Endothelial cell (in vitro differentiated cells): ENCODE results near the gene GGA2. TPM values are rescaled to one million over a fixed set of nuclear protein-coding genes. Genes with fewer than 3 reads are reported as not detected.

ENCODE experiments used
- DNase-seq: peaks from one replicate; pipeline ENCODE4 v3.0.0; 2021; ENCODE audit warnings: low spot score
- H3K27ac Mint-ChIP-seq: one replicate; pipeline ENCODE4 v1.8.0; 2021; ENCODE audit warnings: mixed read lengths, inconsistent platforms; ENCODE audit not compliant: unreplicated experiment
- H3K27me3 Mint-ChIP-seq: one replicate; pipeline ENCODE4 v1.8.0; 2021; ENCODE audit warnings: mild to moderate bottlenecking, moderate library complexity, mixed read lengths, inconsistent platforms; ENCODE audit not compliant: unreplicated experiment
- H3K36me3 Mint-ChIP-seq: one replicate; pipeline ENCODE4 v1.8.0; 2021; ENCODE audit warnings: mild to moderate bottlenecking, low read depth, mixed read lengths, inconsistent platforms; ENCODE audit not compliant: unreplicated experiment
- H3K4me1 Mint-ChIP-seq: one replicate; pipeline ENCODE4 v1.8.0; 2021; ENCODE audit warnings: mild to moderate bottlenecking, mixed read lengths, inconsistent platforms; ENCODE audit not compliant: unreplicated experiment
- H3K4me3 Mint-ChIP-seq: one replicate; pipeline ENCODE4 v1.8.0; 2021; ENCODE audit warnings: mild to moderate bottlenecking, mixed read lengths, inconsistent platforms; ENCODE audit not compliant: unreplicated experiment
- H3K9me3 Mint-ChIP-seq: one replicate; pipeline ENCODE4 v1.8.0; 2021; ENCODE audit warnings: mixed read lengths, inconsistent platforms; ENCODE audit not compliant: unreplicated experiment
- CTCF ChIP-seq: fragments of 200-600 bp; sonication (generic); IDR thresholded peaks from one replicate; pipeline ENCODE4 v1.5.0; 2021; ENCODE audit warnings: antibody characterized with exemption; ENCODE audit not compliant: unreplicated experiment
- total RNA-seq: library from RNA; stranded (reverse); fragmentation: NEBNext Ultra II Directional; extraction: Animal tissue kit (Norgen Biotek cat#: 25700); gene quantifications from one replicate; pipeline ENCODE4 v1.2.1, GENCODE V29; 2021; ENCODE audit not compliant: unreplicated experiment

GGA2 gene
- total RNA-seq, 1 donor from 2014 or later, result 65.1 TPM

- H3K27ac Mint-ChIP-seq, result no peak overlapping the region
- no peak for DNase-seq
- peaks cover 25% of the 10 kb centered on the region for H3K36me3 Mint-ChIP-seq
- TF ChIP-seq CTCF, result no peak
- no peak overlapping the region for H3K4me3 Mint-ChIP-seq
- no peaks in the 10 kb centered on the region for H3K9me3 Mint-ChIP-seq
- H3K27me3 Mint-ChIP-seq, result peaks cover 6% of the 10 kb centered on the region
- H3K4me1 Mint-ChIP-seq, result no peaks in the 10 kb centered on the region
Measured at GRCh38 chr16:23523876-23524385, 13.6 kb upstream of the GGA2 start.

GRCh38 chr16:23523321-23523720, 13.0 kb upstream of the GGA2 start:
- H3K9me3 Mint-ChIP-seq, result no peaks in the 10 kb centered on the region
- H3K36me3 Mint-ChIP-seq, result peaks cover 25% of the 10 kb centered on the region
- no peak overlapping the region for H3K4me3 Mint-ChIP-seq
- H3K27ac Mint-ChIP-seq, result no peak overlapping the region
- H3K4me1 Mint-ChIP-seq, result no peaks in the 10 kb centered on the region
- H3K27me3 Mint-ChIP-seq, result peaks cover 6% of the 10 kb centered on the region
- DNase-seq, result no peak
- TF ChIP-seq CTCF, result no peak

DNA sequence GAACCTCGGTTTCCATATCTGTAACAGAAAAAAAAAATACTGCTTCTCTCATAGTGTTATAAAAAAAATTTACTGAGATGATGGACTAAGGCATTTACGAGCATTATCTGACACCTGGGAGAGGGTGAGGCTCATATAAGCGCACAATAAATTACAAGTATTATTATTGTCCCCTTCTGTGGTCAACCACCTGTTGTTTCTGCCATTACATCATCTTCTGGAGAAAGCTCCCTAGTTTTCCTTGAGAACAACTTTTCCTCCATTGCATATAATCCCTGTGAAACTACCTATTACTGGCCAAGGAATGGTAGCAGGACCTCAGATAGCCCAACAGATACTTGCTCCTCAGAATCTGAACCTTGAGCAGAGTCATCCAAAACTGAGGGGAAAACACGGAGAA, 11.7 kb upstream of the GGA2 start:
- Mint-ChIP-seq H3K9me3 (no peaks in the 10 kb centered on the region), H3K27ac (no peak overlapping the region), H3K27me3 (peaks cover 3% of the 10 kb centered on the region), H3K36me3 (peaks cover 22% of the 10 kb centered on the region), H3K4me3 (no peak overlapping the region), H3K4me1 (no peaks in the 10 kb centered on the region)
- DNase-seq, result no peak
- no peak for TF ChIP-seq CTCF

- Mint-ChIP-seq H3K36me3 (peaks cover 22% of the 10 kb centered on the region), H3K9me3 (no peaks in the 10 kb centered on the region), H3K4me1 (no peaks in the 10 kb centered on the region), H3K4me3 (no peak overlapping the region), H3K27ac (no peak overlapping the region), H3K27me3 (peaks cover 3% of the 10 kb centered on the region)
- TF ChIP-seq CTCF, result no peak
- no peak for DNase-seq
Measured at GRCh38 chr16:23521037-23521743, 10.9 kb upstream of the GGA2 start.

DNA sequence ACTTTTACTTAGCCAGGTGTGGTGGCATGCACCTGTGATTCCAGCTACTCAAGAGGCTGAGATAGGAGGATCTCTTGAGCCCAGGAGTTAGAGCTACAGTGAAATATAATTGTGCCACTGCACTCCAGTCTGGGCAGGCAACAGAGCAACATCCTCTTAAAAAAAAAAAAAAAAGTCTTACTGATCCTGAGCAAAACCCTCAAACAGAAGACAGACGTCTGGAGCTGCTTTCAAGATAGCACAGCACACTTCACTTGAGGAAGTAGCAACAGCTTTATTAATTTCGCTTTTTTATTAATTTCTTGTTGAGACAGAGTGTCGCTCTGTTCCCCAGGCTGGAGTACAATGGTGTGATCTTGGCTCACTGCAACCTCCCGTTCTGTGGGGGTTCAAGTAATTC, 10.2 kb upstream of the GGA2 start:
- DNase-seq, result no peak
- H3K4me3 Mint-ChIP-seq, result no peak overlapping the region
- H3K9me3 Mint-ChIP-seq, result no peaks in the 10 kb centered on the region
- H3K36me3 Mint-ChIP-seq, result peaks cover 22% of the 10 kb centered on the region
- H3K27me3 Mint-ChIP-seq, result peaks cover 3% of the 10 kb centered on the region
- no peaks in the 10 kb centered on the region for H3K4me1 Mint-ChIP-seq
- no peak overlapping the region for H3K27ac Mint-ChIP-seq
- no peak for TF ChIP-seq CTCF
